Fibroblast of the aortic adventitia (primary cell): ENCODE measurements around the gene CENPX. TPM values are rescaled to one million over a fixed set of nuclear protein-coding genes. Genes with fewer than 3 reads are reported as not detected.

ENCODE experiments used
- DNase-seq: peaks from one replicate; pipeline ENCODE4 v3.0.0-alpha.2; 2010; ENCODE audit warnings: low read depth
- H3K4me3 ChIP-seq: 2 replicates; pipeline ENCODE4 v1.5.1; 2011; ENCODE audit warnings: low read depth, mild to moderate bottlenecking, control low read depth, low read length, moderate library complexity
- total RNA-seq: library from RNA; depleted of rRNA; stranded (reverse); fragments of >200 nt; gene quantifications from 2 replicates; pipeline ENCODE4 v1.2.3, GENCODE V29; 2012; ENCODE audit warnings: low replicate concordance
- TF ChIP-seq, protein P1 (sequence below): IDR thresholded peaks from 2 replicates; pipeline ENCODE4 v1.5.1; 2011; ENCODE audit warnings: mild to moderate bottlenecking, low read length, control low read depth, inconsistent platforms; ENCODE audit not compliant: insufficient read depth

CENPX gene
- total RNA-seq, 1 donor, result 41.8 TPM

DNA sequence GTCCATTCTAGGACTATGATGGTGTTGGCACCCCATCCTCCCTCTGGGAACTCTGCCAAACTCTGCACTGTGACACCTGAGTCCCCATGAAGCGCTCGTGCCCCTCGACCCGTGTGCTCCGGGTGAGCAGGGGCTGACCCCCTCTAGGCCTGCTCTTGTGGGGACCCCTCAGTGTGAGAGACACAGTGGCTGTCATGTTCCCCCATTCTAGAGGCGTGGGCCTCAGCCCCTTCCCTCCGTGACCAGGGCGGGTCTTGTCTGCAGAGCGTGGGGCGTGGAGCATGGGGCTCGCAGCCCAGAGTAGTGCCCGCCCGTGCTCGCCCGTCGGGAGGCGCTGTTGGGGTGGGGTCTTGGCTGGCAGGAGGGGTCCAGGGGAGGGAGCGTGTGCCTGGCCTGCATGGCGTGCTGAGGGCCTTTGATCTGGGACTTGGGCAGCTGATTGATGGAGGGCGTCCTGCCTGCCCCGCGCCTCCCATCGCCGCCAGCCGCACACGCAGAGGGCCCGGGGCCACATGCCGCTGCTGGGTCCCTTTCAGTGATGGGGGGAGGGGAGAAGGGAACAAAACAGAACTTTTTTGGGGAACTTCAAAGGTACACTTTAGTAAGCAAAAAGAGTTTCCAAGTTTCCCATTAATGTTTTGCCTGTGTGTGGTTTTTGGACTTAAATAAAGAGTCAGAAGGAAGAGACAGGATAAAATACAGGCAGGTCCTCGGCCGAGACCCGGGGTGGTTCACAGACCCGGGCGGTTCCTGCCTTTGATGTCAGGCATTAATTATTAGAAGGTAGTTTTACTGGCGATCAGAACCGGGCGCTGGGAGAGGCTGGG, 22.5 kb downstream of the CENPX start:
- TF ChIP-seq, protein P1, sequence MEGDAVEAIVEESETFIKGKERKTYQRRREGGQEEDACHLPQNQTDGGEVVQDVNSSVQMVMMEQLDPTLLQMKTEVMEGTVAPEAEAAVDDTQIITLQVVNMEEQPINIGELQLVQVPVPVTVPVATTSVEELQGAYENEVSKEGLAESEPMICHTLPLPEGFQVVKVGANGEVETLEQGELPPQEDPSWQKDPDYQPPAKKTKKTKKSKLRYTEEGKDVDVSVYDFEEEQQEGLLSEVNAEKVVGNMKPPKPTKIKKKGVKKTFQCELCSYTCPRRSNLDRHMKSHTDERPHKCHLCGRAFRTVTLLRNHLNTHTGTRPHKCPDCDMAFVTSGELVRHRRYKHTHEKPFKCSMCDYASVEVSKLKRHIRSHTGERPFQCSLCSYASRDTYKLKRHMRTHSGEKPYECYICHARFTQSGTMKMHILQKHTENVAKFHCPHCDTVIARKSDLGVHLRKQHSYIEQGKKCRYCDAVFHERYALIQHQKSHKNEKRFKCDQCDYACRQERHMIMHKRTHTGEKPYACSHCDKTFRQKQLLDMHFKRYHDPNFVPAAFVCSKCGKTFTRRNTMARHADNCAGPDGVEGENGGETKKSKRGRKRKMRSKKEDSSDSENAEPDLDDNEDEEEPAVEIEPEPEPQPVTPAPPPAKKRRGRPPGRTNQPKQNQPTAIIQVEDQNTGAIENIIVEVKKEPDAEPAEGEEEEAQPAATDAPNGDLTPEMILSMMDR, result no peak
- DNase-seq, result no peak
- no peak overlapping the region for H3K4me3 ChIP-seq

DNA sequence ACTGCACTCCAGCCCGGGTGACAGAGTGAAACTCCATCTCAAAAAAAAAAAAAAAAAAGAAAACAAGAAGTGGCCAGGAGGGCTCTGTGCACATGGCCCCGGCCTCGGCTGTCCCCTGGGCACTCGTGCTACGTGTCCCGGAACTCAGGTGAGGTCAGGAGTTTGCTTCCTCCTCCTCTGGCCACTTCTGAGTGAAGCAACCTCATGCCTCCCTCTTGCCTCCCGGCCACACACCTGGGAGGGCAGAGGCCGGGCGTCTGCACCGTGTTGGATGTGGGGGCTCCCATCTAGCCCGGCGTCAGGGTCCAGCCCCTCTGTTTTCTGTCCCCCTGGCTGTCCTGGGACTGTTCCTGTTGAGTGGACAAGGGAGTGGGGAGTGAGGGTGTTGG, 23.1 kb downstream of the CENPX start:
- TF ChIP-seq, protein P1, result no peak
- no peak for DNase-seq
- no peak overlapping the region for H3K4me3 ChIP-seq

DNA sequence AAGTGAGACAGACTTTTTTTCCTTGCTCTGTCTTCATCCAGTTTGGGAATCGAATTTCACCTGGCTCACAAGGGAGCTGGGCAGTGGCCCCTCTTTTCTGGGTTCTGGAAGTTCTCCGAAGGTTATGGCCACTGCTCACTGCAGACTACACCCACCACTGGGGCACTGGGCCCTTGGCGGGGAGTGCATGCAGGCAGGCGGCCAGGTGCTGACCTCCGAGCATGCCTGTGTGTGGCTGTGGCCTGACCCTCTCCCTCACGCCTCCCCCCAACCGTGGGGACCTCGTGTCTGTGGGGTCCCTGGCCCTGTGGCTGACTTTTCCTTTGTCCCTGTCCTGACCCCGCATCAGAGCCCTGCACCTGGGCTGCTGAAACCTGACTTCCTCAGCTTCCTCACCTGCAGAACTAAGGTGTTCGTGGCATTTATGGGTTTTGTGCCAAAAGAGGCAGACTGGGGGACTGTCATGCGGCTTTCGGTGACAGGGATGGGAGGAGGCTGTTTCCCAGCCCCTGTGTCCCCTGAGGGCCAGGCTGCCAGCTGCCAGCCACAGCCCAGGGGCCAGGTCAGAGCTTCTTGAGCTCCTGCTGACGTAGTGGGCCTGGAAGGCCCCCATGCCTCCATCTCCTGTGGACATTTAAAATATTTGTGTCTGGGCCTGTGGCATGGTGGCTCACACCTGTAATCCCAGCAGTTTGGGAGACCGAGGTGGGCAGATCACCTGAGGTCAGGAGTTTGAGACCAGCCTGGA, 23.8 kb downstream of the CENPX start:
- TF ChIP-seq, protein P1, result no peak
- no peak for DNase-seq
- H3K4me3 ChIP-seq, result no peak overlapping the region

DNA sequence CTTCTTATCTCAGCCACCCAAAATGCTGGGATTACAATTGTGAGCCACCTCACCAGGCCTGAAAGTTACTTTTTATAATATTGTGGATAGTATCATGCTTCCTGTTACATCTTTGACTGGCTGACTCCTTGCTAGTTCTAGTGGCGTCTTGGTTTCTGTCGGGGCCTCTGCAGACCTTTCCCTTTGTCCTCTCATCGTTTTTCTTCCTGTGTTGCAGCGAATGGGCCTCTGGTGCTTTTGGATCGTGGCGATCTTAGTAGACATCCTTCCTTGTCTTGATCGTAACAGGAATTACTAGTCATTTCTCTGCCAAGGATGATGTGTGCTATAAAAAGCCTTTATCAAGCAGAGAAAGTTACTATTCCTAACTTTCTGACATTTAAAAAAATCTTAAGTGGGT, 24.5 kb downstream of the CENPX start:
- TF ChIP-seq, protein P1, result no peak
- DNase-seq, result no peak
- H3K4me3 ChIP-seq, result no peak overlapping the region

DNA sequence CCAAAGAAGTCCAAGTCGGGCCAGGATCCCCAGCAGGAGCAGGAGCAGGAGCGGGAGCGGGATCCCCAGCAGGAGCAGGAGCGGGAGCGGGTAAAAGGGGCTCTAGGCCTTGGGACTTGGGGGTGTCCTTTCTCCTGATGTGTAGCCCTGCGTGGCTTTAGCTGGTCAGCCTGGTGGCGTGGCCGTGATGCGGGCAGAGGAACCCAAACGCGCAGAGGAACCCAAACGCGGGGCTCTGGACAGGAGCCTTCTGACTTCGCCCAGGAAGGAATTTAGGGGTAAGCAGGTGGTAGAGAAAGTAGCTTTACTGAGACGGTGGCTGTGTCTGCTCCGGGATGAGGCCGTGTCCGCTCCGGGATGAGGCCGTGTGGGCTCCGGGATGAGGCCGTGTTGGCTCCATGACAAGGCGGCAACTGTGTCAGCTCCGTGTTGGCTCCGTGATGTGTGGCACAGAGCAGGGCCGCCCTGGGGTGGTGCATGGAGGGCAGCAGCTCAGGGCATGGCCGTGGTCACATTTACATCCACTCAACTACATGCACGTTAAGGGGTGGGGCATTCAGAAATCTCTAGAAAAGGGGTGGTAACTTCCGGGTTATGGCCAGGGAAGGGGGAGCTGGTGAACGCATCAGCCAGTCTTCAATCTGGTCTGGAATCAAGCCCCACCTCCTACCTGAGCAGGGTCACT, 25.8 kb downstream of the CENPX start:
- no peak overlapping the region for H3K4me3 ChIP-seq
- DNase-seq, result no peak

DNA sequence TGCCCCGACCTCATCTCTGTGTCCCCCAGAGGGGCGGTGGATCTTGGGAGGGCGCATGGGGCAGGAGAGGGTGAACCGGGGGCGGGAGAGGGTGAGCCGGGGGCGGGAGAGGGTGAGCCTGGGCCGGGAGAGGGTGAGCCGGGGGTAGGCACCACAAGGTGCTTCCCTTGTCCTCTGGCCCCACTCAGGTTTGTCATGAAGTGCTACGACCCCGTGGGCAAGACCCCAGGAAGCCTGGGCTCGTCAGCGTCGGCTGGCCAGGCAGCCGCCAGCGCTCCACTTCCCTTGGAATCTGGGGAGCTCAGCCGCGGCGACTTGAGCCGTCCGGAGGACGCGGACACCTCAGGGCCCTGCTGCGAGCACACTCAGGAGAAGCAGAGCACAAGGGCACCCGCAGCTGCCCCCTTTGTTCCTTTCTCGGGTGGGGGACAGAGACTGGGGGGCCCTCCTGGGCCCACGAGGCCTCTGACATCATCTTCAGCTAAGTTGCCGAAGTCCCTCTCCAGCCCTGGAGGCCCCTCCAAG, 26.4 kb downstream of the CENPX start:
- no peak overlapping the region for H3K4me3 ChIP-seq
- DNase-seq, result no peak
- TF ChIP-seq, protein P1, result no peak

More for the DNA sequence above, 25.8 kb downstream of the CENPX start:
- TF ChIP-seq, protein P1, result no peak
